NCI-H2227 (cell line): ENCODE data around the gene CLDN19.

ENCODE experiments used
- DNase-seq: peaks from one replicate; lab custom pipeline; 2025; ENCODE audit not compliant: unreplicated experiment; lab: John Stamatoyannopoulos, UW

Gene CLDN19

GRCh38 chr1:42739753-42740700, at the start of gene CLDN19:
TSS of gene CLDN19 (minus strand) at chr1:42740236. CDS start at chr1:42740063, 173 bp downstream.
- DNase-seq: no peak

- no peak for DNase-seq
Measured at GRCh38 chr1:42788021-42788420, 48.0 kb upstream of the CLDN19 start.

- no peak for DNase-seq
Measured at GRCh38 chr1:42786097-42786496, 46.1 kb upstream of the CLDN19 start.

GRCh38 chr1:42784946-42785693, 45.1 kb upstream of the CLDN19 start, which contains the start of gene TMEM269:
TSS of gene TMEM269 (plus strand) at chr1:42784991. CDS start at chr1:42789894, 4,903 bp downstream.
- DNase-seq: no peak

- no peak for DNase-seq
Measured at GRCh38 chr1:42784547-42784945, 44.5 kb upstream of the CLDN19 start.

- no peak for DNase-seq
Measured at GRCh38 chr1:42783092-42783491, 43.1 kb upstream of the CLDN19 start.

GRCh38 chr1:42780176-42780575, 40.1 kb upstream of the CLDN19 start:
- no peak for DNase-seq

GRCh38 chr1:42779725-42780124, 39.7 kb upstream of the CLDN19 start:
- no peak for DNase-seq

- peak; percentile 50 for DNase-seq
Measured at GRCh38 chr1:42777852-42778251, 37.8 kb upstream of the CLDN19 start.

- DNase-seq: no peak
Measured at GRCh38 chr1:42776502-42776901, 36.5 kb upstream of the CLDN19 start.

GRCh38 chr1:42774928-42775526, 35.0 kb upstream of the CLDN19 start:
- DNase-seq: no peak

- no peak for DNase-seq
Measured at GRCh38 chr1:42773420-42773819, 33.4 kb upstream of the CLDN19 start.

GRCh38 chr1:42769811-42770210, 29.8 kb upstream of the CLDN19 start:
- DNase-seq: no peak

- DNase-seq: no peak
Measured at GRCh38 chr1:42768172-42768571, 28.1 kb upstream of the CLDN19 start.

- DNase-seq: peak; percentile 67
Measured at GRCh38 chr1:42767510-42768000, 27.5 kb upstream of the CLDN19 start.

- peak; percentile 100 for DNase-seq
Measured at GRCh38 chr1:42766741-42767509, 26.9 kb upstream of the CLDN19 start, which contains the start of the genes C1orf50 and P3H1. TSS of gene C1orf50 (plus strand) at chr1:42767249. CDS start at chr1:42767312, 63 bp downstream. TSS of gene P3H1 (minus strand) at chr1:42767028. CDS start at chr1:42766971, 57 bp downstream.

GRCh38 chr1:42765832-42766740, 26.1 kb upstream of the CLDN19 start:
- peak; percentile 78 for DNase-seq

GRCh38 chr1:42765269-42765668, 25.2 kb upstream of the CLDN19 start:
- peak; percentile 11 for DNase-seq

GRCh38 chr1:42762269-42762668, 22.2 kb upstream of the CLDN19 start:
- no peak for DNase-seq
